Type B pancreatic cell (in vitro differentiated cells): ENCODE measurements around the gene SNX9. TPM values are rescaled to one million over a fixed set of nuclear protein-coding genes. Genes with fewer than 3 reads are reported as not detected.
A peak's percentile ranks its signal among the peaks of the same experiment; 100 is the strongest.

Experiments
- DNase-seq: peaks from one replicate; pipeline ENCODE4 v3.0.0; 2021; ENCODE audit warnings: mixed read lengths; ENCODE audit not compliant: unreplicated experiment; ENCODE audit errors: extremely low spot score
- H3K27ac Mint-ChIP-seq: 2 replicates; pipeline ENCODE4 v1.8.0; 2021; ENCODE audit warnings: mild to moderate bottlenecking, mixed read lengths
- H3K27me3 Mint-ChIP-seq: 2 replicates; pipeline ENCODE4 v1.8.0; 2021; ENCODE audit warnings: mixed read lengths
- H3K36me3 Mint-ChIP-seq: 2 replicates; pipeline ENCODE4 v1.8.0; 2021; ENCODE audit warnings: mixed read lengths
- H3K4me1 Mint-ChIP-seq: one replicate; pipeline ENCODE4 v1.8.0; 2021; ENCODE audit warnings: mixed read lengths; ENCODE audit not compliant: unreplicated experiment
- H3K4me3 Mint-ChIP-seq: 2 replicates; pipeline ENCODE4 v1.8.0; 2021; ENCODE audit warnings: mild to moderate bottlenecking, mixed read lengths
- H3K9me3 Mint-ChIP-seq: 2 replicates; pipeline ENCODE4 v1.8.0; 2021; ENCODE audit warnings: mixed read lengths
- total RNA-seq: library from RNA; stranded (reverse); gene quantifications from 2 replicates; pipeline ENCODE4 v1.2.1, GENCODE V29; 2021; ENCODE audit warnings: low replicate concordance
- TF ChIP-seq, protein P1 (sequence below): fragments of 200-600 bp; sonication (generic); conservative IDR thresholded peaks from 2 replicates; pipeline ENCODE4 v1.5.0; 2021; ENCODE audit warnings: antibody characterized with exemption, mild to moderate bottlenecking

Gene SNX9
- total RNA-seq, 1 donor from 2014 or later, result 23.2 TPM

DNA sequence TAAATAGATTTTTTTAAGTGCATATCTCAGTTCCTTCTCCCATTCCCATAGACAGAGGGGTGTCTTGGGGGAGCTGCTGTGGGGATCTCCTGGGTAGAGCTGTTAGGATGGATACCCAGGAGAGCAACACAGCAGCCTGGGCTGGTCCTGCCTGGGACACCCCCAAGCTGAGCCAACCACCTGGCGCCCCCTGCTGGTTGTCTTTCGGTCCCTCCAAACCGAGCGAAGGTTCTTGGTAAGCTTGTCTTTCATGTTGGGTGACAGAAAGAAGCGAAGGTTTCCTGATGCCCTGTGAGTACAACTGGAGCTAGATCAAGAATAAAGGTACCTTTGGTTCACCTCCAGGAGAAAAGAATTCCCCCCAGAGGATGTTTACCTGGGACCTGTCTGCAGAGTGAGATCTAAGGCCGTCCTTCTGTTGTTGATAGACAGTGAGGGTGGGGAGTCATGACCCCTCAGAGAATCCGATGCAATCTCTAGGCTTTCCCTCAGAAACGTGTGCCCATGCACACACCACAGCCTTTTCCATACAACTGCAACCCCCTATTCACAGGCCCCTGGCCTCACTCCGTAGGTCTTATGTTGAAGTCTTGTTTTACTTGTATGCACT lies 50.8 kb downstream of the SNX9 start:
- Mint-ChIP-seq H3K9me3 (no peaks in the 10 kb centered on the region), H3K27ac (no peak overlapping the region), H3K4me1 (peaks cover 2% of the 10 kb centered on the region), H3K36me3 (peaks cover 14% of the 10 kb centered on the region), H3K4me3 (no peak overlapping the region), H3K27me3 (no peaks in the 10 kb centered on the region)
- TF ChIP-seq, protein P1, sequence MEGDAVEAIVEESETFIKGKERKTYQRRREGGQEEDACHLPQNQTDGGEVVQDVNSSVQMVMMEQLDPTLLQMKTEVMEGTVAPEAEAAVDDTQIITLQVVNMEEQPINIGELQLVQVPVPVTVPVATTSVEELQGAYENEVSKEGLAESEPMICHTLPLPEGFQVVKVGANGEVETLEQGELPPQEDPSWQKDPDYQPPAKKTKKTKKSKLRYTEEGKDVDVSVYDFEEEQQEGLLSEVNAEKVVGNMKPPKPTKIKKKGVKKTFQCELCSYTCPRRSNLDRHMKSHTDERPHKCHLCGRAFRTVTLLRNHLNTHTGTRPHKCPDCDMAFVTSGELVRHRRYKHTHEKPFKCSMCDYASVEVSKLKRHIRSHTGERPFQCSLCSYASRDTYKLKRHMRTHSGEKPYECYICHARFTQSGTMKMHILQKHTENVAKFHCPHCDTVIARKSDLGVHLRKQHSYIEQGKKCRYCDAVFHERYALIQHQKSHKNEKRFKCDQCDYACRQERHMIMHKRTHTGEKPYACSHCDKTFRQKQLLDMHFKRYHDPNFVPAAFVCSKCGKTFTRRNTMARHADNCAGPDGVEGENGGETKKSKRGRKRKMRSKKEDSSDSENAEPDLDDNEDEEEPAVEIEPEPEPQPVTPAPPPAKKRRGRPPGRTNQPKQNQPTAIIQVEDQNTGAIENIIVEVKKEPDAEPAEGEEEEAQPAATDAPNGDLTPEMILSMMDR, result peak; percentile 86
- peak; percentile 76 for DNase-seq

DNA sequence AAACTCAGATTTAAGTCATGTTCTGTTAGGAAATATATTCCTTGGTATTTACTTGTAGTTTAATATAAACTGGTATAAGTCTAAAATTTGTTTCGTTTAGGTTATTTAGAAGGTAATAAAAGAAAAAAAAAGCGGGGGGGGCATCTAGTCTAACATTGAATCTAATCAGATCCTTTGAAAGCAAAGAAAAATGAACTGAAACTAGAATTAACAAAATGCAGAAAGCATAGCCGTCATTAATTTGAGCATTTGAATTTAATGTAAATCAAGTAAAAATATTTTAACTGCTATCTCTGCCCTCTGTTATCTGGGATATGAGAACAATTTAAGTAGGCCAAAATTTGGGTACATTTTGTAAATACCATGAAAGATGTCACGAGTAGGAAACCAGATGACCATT lies 54.1 kb downstream of the SNX9 start:
- TF ChIP-seq, protein P1, result no peak
- H3K36me3 Mint-ChIP-seq, result peaks cover 19% of the 10 kb centered on the region
- H3K27ac Mint-ChIP-seq, result no peak overlapping the region
- no peak for DNase-seq
- H3K9me3 Mint-ChIP-seq, result no peaks in the 10 kb centered on the region
- no peak overlapping the region for H3K4me3 Mint-ChIP-seq
- peaks cover 28% of the 10 kb centered on the region for H3K4me1 Mint-ChIP-seq
- H3K27me3 Mint-ChIP-seq, result no peaks in the 10 kb centered on the region

DNA sequence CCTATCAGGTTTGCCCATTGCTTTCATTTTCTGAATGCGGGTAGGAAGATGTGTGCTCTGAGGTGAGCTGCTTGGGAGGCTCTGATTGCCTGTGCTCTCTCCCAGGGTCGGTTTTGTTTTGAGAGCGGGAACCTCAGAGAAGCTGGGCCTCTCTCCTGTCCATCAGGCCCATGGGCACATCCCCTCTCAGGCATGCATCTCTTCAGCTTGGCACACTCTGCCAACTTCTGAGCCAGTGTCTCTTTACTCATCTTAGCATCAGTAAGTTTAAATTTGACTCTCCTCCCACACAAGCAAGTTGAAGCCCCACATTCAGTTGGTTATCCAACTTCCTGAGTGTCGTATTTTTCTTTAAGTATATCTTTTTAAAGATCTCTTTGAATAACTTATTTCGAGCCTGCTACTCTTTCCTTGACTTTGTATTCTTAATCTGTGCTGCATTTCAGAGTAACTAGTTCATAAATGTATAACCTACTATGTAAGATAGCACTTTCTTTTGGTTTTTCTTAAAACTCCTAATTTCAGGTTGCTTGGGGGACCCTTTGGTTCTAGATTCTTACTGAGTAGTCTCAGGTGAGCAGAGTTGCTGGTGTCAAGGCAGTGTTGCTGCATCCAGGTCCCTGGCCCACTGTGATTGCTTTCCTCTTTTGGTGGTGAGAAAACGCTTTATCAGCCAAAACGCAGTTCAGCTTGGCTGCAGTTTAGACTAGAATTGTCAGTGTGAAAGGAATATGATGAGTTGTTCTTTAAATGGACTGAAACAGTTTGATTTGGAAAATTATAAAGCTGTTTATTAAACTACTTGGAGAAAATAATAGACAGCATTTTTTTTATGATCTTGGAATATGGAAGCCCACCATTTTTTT lies 54.8 kb downstream of the SNX9 start:
- no peaks in the 10 kb centered on the region for H3K9me3 Mint-ChIP-seq
- TF ChIP-seq, protein P1, result no peak
- no peak overlapping the region for H3K27ac Mint-ChIP-seq

DNA sequence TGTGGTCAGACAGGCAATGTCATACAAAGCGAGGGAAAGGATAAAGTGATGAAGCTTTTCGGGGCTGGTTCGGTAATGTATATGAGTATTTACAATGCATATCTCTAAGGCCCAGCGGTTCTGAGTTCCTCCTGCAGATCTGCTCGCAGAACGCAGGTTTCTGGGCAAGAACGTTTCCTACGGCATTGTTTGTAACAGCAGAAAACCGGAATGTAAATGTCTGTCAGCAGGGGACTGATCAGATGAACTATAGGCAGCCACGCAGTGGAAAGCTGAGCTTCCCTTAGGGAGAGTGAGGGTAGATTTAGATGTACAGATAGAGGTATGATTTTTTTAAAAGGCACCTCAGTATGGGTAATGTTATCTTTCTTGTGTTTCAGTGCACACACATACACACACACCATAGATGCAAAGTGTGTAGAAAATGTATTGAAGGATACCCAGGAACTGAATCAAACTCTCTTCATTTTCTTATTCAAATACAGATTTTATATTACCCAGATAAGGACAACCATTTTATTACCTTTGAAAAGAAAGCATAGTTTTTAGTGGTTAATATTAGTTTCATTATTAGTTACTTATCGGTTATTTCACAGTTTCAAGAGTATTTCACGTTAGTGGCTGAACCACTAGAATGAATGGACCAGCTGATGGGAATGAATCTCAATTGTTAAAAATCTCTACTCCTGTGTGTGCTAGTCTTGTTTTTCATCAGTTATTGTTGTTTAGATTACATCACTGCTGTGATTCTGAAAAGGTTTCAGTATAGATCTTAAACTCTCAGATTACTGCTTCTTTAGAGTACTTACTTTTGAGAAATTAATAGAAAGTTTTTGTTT lies 56.2 kb downstream of the SNX9 start:
- H3K4me1 Mint-ChIP-seq, result peaks cover 28% of the 10 kb centered on the region
- H3K4me3 Mint-ChIP-seq, result peak overlapping the region; percentile 9
- H3K36me3 Mint-ChIP-seq, result peaks cover 27% of the 10 kb centered on the region
- no peak overlapping the region for H3K27ac Mint-ChIP-seq
- DNase-seq, result no peak
- TF ChIP-seq, protein P1, result no peak
- H3K9me3 Mint-ChIP-seq, result no peaks in the 10 kb centered on the region
- H3K27me3 Mint-ChIP-seq, result no peaks in the 10 kb centered on the region

More for the DNA sequence above, 54.8 kb downstream of the SNX9 start:
- H3K4me3 Mint-ChIP-seq, result no peak overlapping the region
- H3K4me1 Mint-ChIP-seq, result peaks cover 28% of the 10 kb centered on the region
- H3K36me3 Mint-ChIP-seq, result peaks cover 26% of the 10 kb centered on the region
- H3K27me3 Mint-ChIP-seq, result no peaks in the 10 kb centered on the region
- no peak for DNase-seq

DNA sequence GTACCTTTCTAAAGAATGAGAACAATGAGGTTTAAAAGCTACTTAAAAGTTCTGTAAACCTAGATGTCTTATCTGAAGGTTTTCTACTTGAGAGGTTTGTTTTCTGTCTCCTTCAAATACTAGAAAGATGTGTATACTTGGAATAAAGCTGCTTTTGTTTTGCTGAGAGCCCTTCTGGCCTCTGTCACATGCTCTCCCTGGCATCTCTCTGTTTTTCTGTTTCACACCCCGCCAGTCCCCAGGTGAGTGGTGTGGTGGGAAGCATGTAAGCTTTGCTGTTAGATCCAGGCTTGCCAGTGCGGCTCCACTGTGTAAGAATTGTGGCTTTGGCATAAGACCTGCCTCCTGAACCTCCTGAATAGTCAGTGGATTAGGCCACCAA lies 56.8 kb downstream of the SNX9 start:
- TF ChIP-seq, protein P1, result no peak
- Mint-ChIP-seq H3K27me3 (no peaks in the 10 kb centered on the region), H3K9me3 (no peaks in the 10 kb centered on the region), H3K36me3 (peaks cover 21% of the 10 kb centered on the region), H3K4me1 (peaks cover 28% of the 10 kb centered on the region), H3K4me3 (no peak overlapping the region), H3K27ac (no peak overlapping the region)
- DNase-seq, result no peak
